GM12878 (cell line): ENCODE data around the gene CAMKMT. TPM values are rescaled to one million over a fixed set of nuclear protein-coding genes. Genes with fewer than 3 reads are reported as not detected.

Experiments
- ATF2 ChIP-seq: IDR thresholded peaks from 2 replicates; pipeline ENCODE4 v1.6.1; 2012; ENCODE audit warnings: low read length, inconsistent platforms
- BCL11A ChIP-seq: IDR thresholded peaks from 2 replicates; pipeline ENCODE4 v1.6.1; 2011; ENCODE audit warnings: low read depth, low read length
- E2F4 ChIP-seq: IDR thresholded peaks from 2 replicates; pipeline ENCODE4 v1.6.1; 2012; ENCODE audit warnings: low read depth, low read length, improper control_type of control experiment
- IKZF1 ChIP-seq: fragments of 450-650 bp; conservative IDR thresholded peaks from 2 replicates; pipeline ENCODE4 v1.6.1; 2017; ENCODE audit warnings: antibody characterized with exemption, mild to moderate bottlenecking
- IRF3 ChIP-seq: fragments of 450-650 bp; IDR thresholded peaks from 2 replicates; pipeline ENCODE4 v1.6.1; 2014; ENCODE audit warnings: mild to moderate bottlenecking
- JUNB ChIP-seq: IDR thresholded peaks from 2 replicates; pipeline ENCODE4 v1.6.1; 2016; ENCODE audit warnings: antibody characterized with exemption, mild to moderate bottlenecking
- MTA3 ChIP-seq: IDR thresholded peaks from 2 replicates; pipeline ENCODE4 v1.6.1; 2012; ENCODE audit warnings: low read length, inconsistent platforms, borderline replicate concordance
- NKRF ChIP-seq: fragments of 450-650 bp; conservative IDR thresholded peaks from 2 replicates; pipeline ENCODE4 v1.6.1; 2017; ENCODE audit warnings: mild to moderate bottlenecking, moderate library complexity
- NR2C1 ChIP-seq: fragments of 450-650 bp; IDR thresholded peaks from 2 replicates; pipeline ENCODE4 v1.6.1; 2017; ENCODE audit warnings: antibody characterized with exemption, mild to moderate bottlenecking, moderate library complexity
- PKNOX1 ChIP-seq: fragments of 450-650 bp; IDR thresholded peaks from 2 replicates; pipeline ENCODE4 v1.6.1; 2016; ENCODE audit warnings: mild to moderate bottlenecking
- RAD51 ChIP-seq: fragments of 450-650 bp; IDR thresholded peaks from 2 replicates; pipeline ENCODE4 v1.6.1; 2016; ENCODE audit warnings: moderate library complexity, mild to moderate bottlenecking, inconsistent platforms
- RCOR1 ChIP-seq: conservative IDR thresholded peaks from 2 replicates; pipeline ENCODE4 v1.6.1; 2012; ENCODE audit warnings: low read depth, low read length, improper control_type of control experiment
- SUZ12 ChIP-seq: fragments of 200-600 bp; sonication (generic); IDR thresholded peaks from one replicate; pipeline ENCODE4 v1.6.1; 2018; ENCODE audit warnings: antibody characterized with exemption, mild to moderate bottlenecking; ENCODE audit not compliant: unreplicated experiment
- TCF12 ChIP-seq: IDR thresholded peaks from 2 replicates; pipeline ENCODE4 v1.6.1; 2011; ENCODE audit warnings: low read depth, mild to moderate bottlenecking, low read length
- TCF3 ChIP-seq: IDR thresholded peaks from 2 replicates; pipeline ENCODE4 v1.6.1; 2012; ENCODE audit warnings: low read depth, mild to moderate bottlenecking, low read length, borderline replicate concordance; ENCODE audit not compliant: insufficient read depth
- ZNF274 ChIP-seq: IDR thresholded peaks from one replicate; pipeline ENCODE4 v1.8.0; 2011; ENCODE audit not compliant: insufficient read length, insufficient read depth
- ZNF622 ChIP-seq: fragments of 450-650 bp; IDR thresholded peaks from 2 replicates; pipeline ENCODE4 v1.6.1; 2017; ENCODE audit warnings: mild to moderate bottlenecking, inconsistent platforms
- ZNF687 ChIP-seq: fragments of 450-650 bp; IDR thresholded peaks from 2 replicates; pipeline ENCODE4 v1.6.1; 2017; ENCODE audit warnings: mild to moderate bottlenecking, moderate library complexity
- ZSCAN29 ChIP-seq: fragments of 450-650 bp; IDR thresholded peaks from 2 replicates; pipeline ENCODE4 v1.6.1; 2017; ENCODE audit warnings: mild to moderate bottlenecking, moderate library complexity
- polyA plus RNA-seq, 11 experiments: library from polyadenylated mRNA; depleted of rRNA in 4 of 11; unstranded in 6 of 11; stranded (reverse) in 5 of 11; fragments of >200 nt; fragmentation: Nextera tagmentation in 4 of 11; fragmentation: Illumina TruSeq in 1 of 11; extraction: Ambion mirVana in 4 of 11; extraction: Trizol in 1 of 11; gene quantifications; 1 replicate in 1 of 11; 2 replicates in 10 of 11; pipeline versions ENCODE4 v1.2.1 to v1.2.3, GENCODE V29; 2011 to 2016; ENCODE audit warnings: inconsistent platforms in 2 of 11, missing spikeins in 2 of 11, low read depth in 1 of 11
- total RNA-seq, 4 experiments: library from RNA; depleted of rRNA in 3 of 4; stranded (reverse); fragments of >200 nt in 3 of 4; fragmentation: Illumina TruSeq in 1 of 4; extraction: Trizol in 1 of 4; gene quantifications; 2 replicates each; pipeline versions ENCODE4 v1.2.1 to v1.2.3, GENCODE V29; 2013 to 2021

Gene CAMKMT
- total and polyA plus RNA-seq, 10 of the 15 experiments (the other 5 are each of a cell fraction or from before 2014, with no cell fraction given): 2.7 to 16.0 (median 11.8) TPM

- TF ChIP-seq ZNF687 (no peak), PKNOX1 (0 out of 2 replicates have a peak, but pooled peaks have one; percentile 5), E2F4 (no peak), RAD51 (no peak; the same call in 1 of the 2 replicates), MTA3 (no peak), RCOR1 (no peak), IKZF1 (peak; percentile 30; the same call in 1 of the 2 replicates), ZNF274 (no peak), ZNF622 (no peak), IRF3 (no peak), NR2C1 (no peak), ZSCAN29 (no peak), JUNB (peak; percentile 61), SUZ12 (no peak), NKRF (no peak), TCF3 (no peak), BCL11A (peak; percentile 77), TCF12 (no peak), ATF2 (0 out of 2 replicates have a peak, but pooled peaks have one; percentile 41)
These were observed 235.0 kb downstream of the CAMKMT start (continued) for GRCh38 chr2:44596537-44597320.
